Type B pancreatic cell (in vitro differentiated cells): ENCODE results near the gene MAPK4. TPM values are rescaled to one million over a fixed set of nuclear protein-coding genes. Genes with fewer than 3 reads are reported as not detected.

Experiments used
- DNase-seq: peaks from one replicate; pipeline ENCODE4 v3.0.0; 2021; ENCODE audit warnings: mixed read lengths; ENCODE audit not compliant: unreplicated experiment; ENCODE audit errors: extremely low spot score
- H3K27ac Mint-ChIP-seq: 2 replicates; pipeline ENCODE4 v1.8.0; 2021; ENCODE audit warnings: mild to moderate bottlenecking, mixed read lengths
- H3K27me3 Mint-ChIP-seq: 2 replicates; pipeline ENCODE4 v1.8.0; 2021; ENCODE audit warnings: mixed read lengths
- H3K36me3 Mint-ChIP-seq: 2 replicates; pipeline ENCODE4 v1.8.0; 2021; ENCODE audit warnings: mixed read lengths
- H3K4me1 Mint-ChIP-seq: one replicate; pipeline ENCODE4 v1.8.0; 2021; ENCODE audit warnings: mixed read lengths; ENCODE audit not compliant: unreplicated experiment
- H3K4me3 Mint-ChIP-seq: 2 replicates; pipeline ENCODE4 v1.8.0; 2021; ENCODE audit warnings: mild to moderate bottlenecking, mixed read lengths
- H3K9me3 Mint-ChIP-seq: 2 replicates; pipeline ENCODE4 v1.8.0; 2021; ENCODE audit warnings: mixed read lengths
- CTCF ChIP-seq: fragments of 200-600 bp; sonication (generic); conservative IDR thresholded peaks from 2 replicates; pipeline ENCODE4 v1.5.0; 2021; ENCODE audit warnings: antibody characterized with exemption, mild to moderate bottlenecking
- total RNA-seq: library from RNA; stranded (reverse); gene quantifications from 2 replicates; pipeline ENCODE4 v1.2.1, GENCODE V29; 2021; ENCODE audit warnings: low replicate concordance

Gene MAPK4
- total RNA-seq, 1 donor from 2014 or later, result 7.5 TPM

DNA sequence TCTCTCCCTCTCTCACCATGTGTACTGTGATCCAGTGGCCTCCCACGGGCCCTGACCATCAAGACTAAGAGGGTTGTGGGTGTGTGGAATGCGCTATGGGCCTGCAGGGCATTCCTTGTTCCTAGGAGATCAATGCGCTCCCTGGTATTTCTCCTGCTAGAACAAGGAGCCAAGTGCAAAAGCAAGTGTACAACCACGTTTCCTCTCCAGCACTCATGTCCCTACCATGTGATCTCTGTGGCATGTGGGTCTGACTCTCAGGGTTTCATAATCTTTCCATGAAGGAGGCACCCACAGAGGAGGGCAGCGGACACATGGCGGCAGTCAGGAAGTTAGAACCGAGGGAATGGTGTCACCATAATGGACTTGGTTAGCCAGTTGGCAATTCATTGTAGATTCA, 91.4 kb downstream of the MAPK4 start:
- Mint-ChIP-seq H3K4me3 (no peak overlapping the region), H3K9me3 (no peaks in the 10 kb centered on the region), H3K36me3 (no peaks in the 10 kb centered on the region), H3K27ac (no peak overlapping the region), H3K4me1 (no peaks in the 10 kb centered on the region), H3K27me3 (no peaks in the 10 kb centered on the region)
- TF ChIP-seq CTCF, result no peak
- no peak for DNase-seq

DNA sequence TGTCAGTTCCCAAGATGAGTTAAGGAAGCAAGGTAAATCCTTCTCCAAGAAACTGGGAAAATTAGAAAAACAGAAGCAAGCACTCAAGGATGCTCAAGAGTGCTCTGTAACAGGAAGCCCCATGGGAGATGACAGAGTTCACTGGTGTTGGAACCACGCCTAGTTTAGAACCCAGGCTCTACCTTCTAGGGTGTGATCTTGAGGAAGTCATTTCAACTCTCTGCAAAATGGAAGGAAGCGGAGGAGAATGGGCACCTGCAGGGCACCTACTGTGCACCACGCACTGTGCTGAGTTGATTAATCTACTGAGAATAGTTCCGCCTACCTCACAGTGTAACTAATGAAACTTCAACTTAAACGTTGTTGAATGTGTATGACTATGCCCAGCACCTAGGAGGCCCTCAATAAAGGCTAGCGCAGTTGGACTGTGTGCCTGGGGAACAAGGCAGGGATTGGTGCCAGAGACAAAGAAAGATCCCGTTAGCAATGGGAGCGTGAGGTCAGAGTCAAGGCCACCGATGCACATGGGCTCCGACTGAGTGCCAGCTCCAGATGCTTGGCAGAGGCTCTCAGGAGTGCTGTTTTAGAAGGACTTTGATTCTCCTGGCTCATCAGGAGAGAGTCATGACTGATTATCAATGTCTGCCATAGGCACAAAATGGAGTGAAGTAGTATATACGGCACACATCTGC, 93.7 kb downstream of the MAPK4 start:
- H3K4me3 Mint-ChIP-seq, result no peak overlapping the region
- H3K27me3 Mint-ChIP-seq, result no peaks in the 10 kb centered on the region
- no peaks in the 10 kb centered on the region for H3K4me1 Mint-ChIP-seq
- DNase-seq, result no peak
- TF ChIP-seq CTCF, result no peak
- H3K9me3 Mint-ChIP-seq, result no peaks in the 10 kb centered on the region
- no peak overlapping the region for H3K27ac Mint-ChIP-seq
- no peaks in the 10 kb centered on the region for H3K36me3 Mint-ChIP-seq

- H3K36me3 Mint-ChIP-seq, result no peaks in the 10 kb centered on the region
- no peaks in the 10 kb centered on the region for H3K9me3 Mint-ChIP-seq
- peaks cover 3% of the 10 kb centered on the region for H3K4me1 Mint-ChIP-seq
- no peak overlapping the region for H3K27ac Mint-ChIP-seq
- no peak overlapping the region for H3K4me3 Mint-ChIP-seq
- TF ChIP-seq CTCF, result no peak
- H3K27me3 Mint-ChIP-seq, result no peaks in the 10 kb centered on the region
- DNase-seq, result no peak
These were observed 94.3 kb downstream of the MAPK4 start for GRCh38 chr18:50654211-50654610.

DNA sequence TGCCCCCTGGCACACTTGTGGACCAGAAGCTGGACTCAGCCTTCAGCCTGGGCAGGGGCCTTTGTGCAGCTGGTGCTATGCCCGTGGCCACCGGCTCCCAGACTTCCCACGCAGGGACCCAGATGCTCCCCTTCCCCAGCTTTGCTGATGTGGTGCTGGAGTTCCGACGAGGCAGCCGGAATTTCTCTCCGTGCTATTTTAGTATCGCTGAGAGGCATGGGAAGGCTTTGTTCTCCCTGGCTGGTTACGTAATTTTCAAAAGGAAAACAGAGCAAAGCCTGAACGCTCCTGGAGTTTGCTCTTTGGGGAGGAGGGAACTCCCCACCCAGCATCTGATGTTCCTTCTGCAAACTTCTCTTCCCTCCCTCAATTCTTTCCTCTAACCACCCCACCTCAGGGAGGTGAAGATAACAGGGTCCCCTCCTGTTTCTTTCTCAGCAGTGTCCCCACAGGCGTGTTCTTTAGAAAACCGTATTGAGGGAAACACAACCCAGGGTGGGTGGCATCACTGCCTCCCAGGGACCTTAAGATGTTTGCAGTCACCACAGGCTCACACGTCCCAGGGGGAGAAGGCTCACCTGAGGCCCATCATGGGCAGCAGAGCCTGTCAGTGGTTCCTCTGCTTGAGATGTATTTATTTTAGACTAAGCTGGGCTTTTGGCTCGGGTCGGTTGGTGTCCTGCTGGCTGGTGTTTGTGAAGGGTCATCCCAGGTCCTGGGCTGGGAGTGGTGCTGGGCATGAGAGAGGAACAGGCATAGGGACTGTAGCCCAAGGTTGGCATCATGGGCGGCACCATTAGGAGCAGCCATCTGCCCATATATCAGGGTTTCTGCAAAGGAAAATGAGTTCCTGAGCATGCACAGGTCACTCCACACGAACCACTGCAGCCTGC, 95.0 kb downstream of the MAPK4 start:
- no peak for TF ChIP-seq CTCF
- H3K4me1 Mint-ChIP-seq, result peaks cover 3% of the 10 kb centered on the region
- no peak overlapping the region for H3K27ac Mint-ChIP-seq
- H3K9me3 Mint-ChIP-seq, result no peaks in the 10 kb centered on the region
- H3K4me3 Mint-ChIP-seq, result no peak overlapping the region
- no peaks in the 10 kb centered on the region for H3K27me3 Mint-ChIP-seq
- no peaks in the 10 kb centered on the region for H3K36me3 Mint-ChIP-seq
- no peak for DNase-seq

DNA sequence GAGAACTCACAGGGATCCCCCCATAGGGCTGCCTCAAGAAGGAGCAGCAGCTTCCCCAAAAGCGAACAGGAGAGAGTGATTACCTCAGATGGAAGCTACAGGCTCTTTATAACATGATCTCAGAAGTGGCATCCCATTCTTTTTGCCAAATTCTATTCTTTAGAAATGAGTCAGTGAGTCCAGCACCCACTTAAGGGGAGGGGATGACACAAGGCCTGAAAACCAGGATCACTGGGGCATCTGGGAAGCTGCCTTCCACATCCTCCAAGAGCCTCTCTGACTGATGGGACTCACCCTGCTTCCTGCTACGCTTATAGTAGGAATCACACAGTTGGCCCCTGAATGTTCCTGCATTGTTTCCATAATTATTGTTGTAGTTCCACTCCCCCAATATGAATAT, 96.5 kb downstream of the MAPK4 start:
- Mint-ChIP-seq H3K9me3 (no peaks in the 10 kb centered on the region), H3K27me3 (no peaks in the 10 kb centered on the region), H3K27ac (no peak overlapping the region), H3K4me1 (peaks cover 3% of the 10 kb centered on the region), H3K36me3 (no peaks in the 10 kb centered on the region), H3K4me3 (no peak overlapping the region)
- no peak for TF ChIP-seq CTCF
- DNase-seq, result no peak
